K562 (cell line): Measurements from ENCODE around the gene SMYD2. TPM values are rescaled to one million over a fixed set of nuclear protein-coding genes. Genes with fewer than 3 reads are reported as not detected.

Experiments used
- CCNT2 ChIP-seq: IDR thresholded peaks from 2 replicates; pipeline ENCODE4 v1.6.1; 2011; ENCODE audit warnings: borderline replicate concordance, low read depth, mild to moderate bottlenecking, moderate library complexity, mixed read lengths, low read length; ENCODE audit not compliant: insufficient read length; ENCODE audit errors: extremely low read depth
- CHD2 ChIP-seq: IDR thresholded peaks from 2 replicates; pipeline ENCODE4 v1.6.1; 2011; ENCODE audit warnings: low read depth, low read length
- ELK1 ChIP-seq: sonication (generic); formaldehyde crosslinking; IDR thresholded peaks from 2 replicates; pipeline ENCODE4 v1.8.1; 2022; ENCODE audit warnings: missing genetic modification reagents
- GABPA ChIP-seq: fragments of 200-800 bp; sonication (Bioruptor generic); conservative IDR thresholded peaks from 2 replicates; pipeline ENCODE4 v1.6.1; 2016; ENCODE audit warnings: low read depth, missing genetic modification characterization, missing compliant biosample characterization
- MCM3 ChIP-seq: fragments of 450-650 bp; IDR thresholded peaks from 2 replicates; pipeline ENCODE4 v1.6.1; 2016
- NFIC ChIP-seq: fragments of 450-650 bp; IDR thresholded peaks from 2 replicates; pipeline ENCODE4 v1.6.1; 2017; ENCODE audit warnings: mild to moderate bottlenecking, inconsistent platforms
- NFXL1 ChIP-seq: fragments of 450-650 bp; formaldehyde crosslinking; IDR thresholded peaks from 2 replicates; pipeline ENCODE4 v1.4.0; 2021; ENCODE audit warnings: mild to moderate bottlenecking
- SAFB2 ChIP-seq: fragments of 200-400 bp; formaldehyde crosslinking; IDR thresholded peaks from 2 replicates; pipeline ENCODE4 v1.6.1; 2018; ENCODE audit warnings: borderline replicate concordance, low read length, low read depth, moderate library complexity; ENCODE audit not compliant: severe bottlenecking
- SMARCA4 ChIP-seq: fragments of 450-650 bp; IDR thresholded peaks from 2 replicates; pipeline ENCODE4 v1.6.1; 2016
- TSC22D4 ChIP-seq: fragments of 450-650 bp; IDR thresholded peaks from 2 replicates; pipeline ENCODE4 v1.6.1; 2016; ENCODE audit warnings: missing genetic modification characterization, missing biosample characterization, control low read depth
- USF2 ChIP-seq: sonication (generic); formaldehyde crosslinking; IDR thresholded peaks from 2 replicates; pipeline ENCODE4 v1.5.0; 2020; ENCODE audit warnings: missing genetic modification reagents
- ZFPM2 ChIP-seq: fragments of 250-450 bp; sonication (Bioruptor Pico); IDR thresholded peaks from 2 replicates; pipeline ENCODE4 v1.5.1; 2022; ENCODE audit warnings: mild to moderate bottlenecking
- ZNF311 ChIP-seq: fragments of 250-450 bp; sonication (Bioruptor Pico); IDR thresholded peaks from 2 replicates; pipeline ENCODE4 v1.4.0; 2020; ENCODE audit warnings: mild to moderate bottlenecking, moderate library complexity
- ZNF586 ChIP-seq: fragments of 450-650 bp; formaldehyde crosslinking; conservative IDR thresholded peaks from 2 replicates; pipeline ENCODE4 v1.4.0; 2020; ENCODE audit warnings: mild to moderate bottlenecking, moderate library complexity
- ZNF644 ChIP-seq: fragments of 200-800 bp; sonication (Bioruptor generic); IDR thresholded peaks from 2 replicates; pipeline ENCODE4 v1.6.1; 2016; ENCODE audit warnings: low read depth, missing genetic modification characterization, missing compliant biosample characterization
- polyA plus RNA-seq, 8 experiments: library from polyadenylated mRNA; depleted of rRNA in 4 of 8; stranded (reverse) in 5 of 8; unstranded in 3 of 8; fragments of >200 nt; fragmentation: Nextera tagmentation in 2 of 8; fragmentation: Illumina TruSeq in 1 of 8; extraction: Ambion mirVana in 2 of 8; extraction: Trizol in 1 of 8; gene quantifications; 2 replicates each; pipeline versions ENCODE4 v1.2.1 to v1.2.3, GENCODE V29; 2011 to 2014; ENCODE audit warnings: inconsistent platforms in 1 of 8, missing spikeins in 1 of 8
- total RNA-seq, 7 experiments: library from RNA; depleted of rRNA in 6 of 7; stranded (reverse); fragments of >200 nt in 6 of 7; fragmentation: Illumina TruSeq in 2 of 7; extraction: Trizol in 2 of 7; gene quantifications; 2 replicates each; pipeline versions ENCODE4 v1.2.1 to v1.2.3, GENCODE V29; 2011 to 2021; ENCODE audit warnings: low replicate concordance in 1 of 7
- TF ChIP-seq, protein P1 (sequence below), 3 experiments: fragments of 200-800 bp in 1 of 3; sonication (Bioruptor generic) in 1 of 3; sonication (generic) in 1 of 3; formaldehyde crosslinking in 1 of 3; IDR thresholded peaks; 2 replicates each; pipeline versions ENCODE4 v1.6.1 to v1.8.0; 2016 to 2022; ENCODE audit warnings: mild to moderate bottlenecking in 2 of 3, missing compliant biosample characterization in 2 of 3, missing genetic modification characterization in 2 of 3, missing genetic modification reagents in 1 of 3
- TF ChIP-seq, protein P2 (sequence below): fragments of 250-450 bp; sonication (Bioruptor Pico); IDR thresholded peaks from 2 replicates; pipeline ENCODE4 v1.4.0; 2020

Gene SMYD2
- total and polyA plus RNA-seq, 9 of the 15 experiments (the other 6 are each of a cell fraction or from before 2014, with no cell fraction given): 13.8 to 81.3 (median 39.9) TPM

DNA sequence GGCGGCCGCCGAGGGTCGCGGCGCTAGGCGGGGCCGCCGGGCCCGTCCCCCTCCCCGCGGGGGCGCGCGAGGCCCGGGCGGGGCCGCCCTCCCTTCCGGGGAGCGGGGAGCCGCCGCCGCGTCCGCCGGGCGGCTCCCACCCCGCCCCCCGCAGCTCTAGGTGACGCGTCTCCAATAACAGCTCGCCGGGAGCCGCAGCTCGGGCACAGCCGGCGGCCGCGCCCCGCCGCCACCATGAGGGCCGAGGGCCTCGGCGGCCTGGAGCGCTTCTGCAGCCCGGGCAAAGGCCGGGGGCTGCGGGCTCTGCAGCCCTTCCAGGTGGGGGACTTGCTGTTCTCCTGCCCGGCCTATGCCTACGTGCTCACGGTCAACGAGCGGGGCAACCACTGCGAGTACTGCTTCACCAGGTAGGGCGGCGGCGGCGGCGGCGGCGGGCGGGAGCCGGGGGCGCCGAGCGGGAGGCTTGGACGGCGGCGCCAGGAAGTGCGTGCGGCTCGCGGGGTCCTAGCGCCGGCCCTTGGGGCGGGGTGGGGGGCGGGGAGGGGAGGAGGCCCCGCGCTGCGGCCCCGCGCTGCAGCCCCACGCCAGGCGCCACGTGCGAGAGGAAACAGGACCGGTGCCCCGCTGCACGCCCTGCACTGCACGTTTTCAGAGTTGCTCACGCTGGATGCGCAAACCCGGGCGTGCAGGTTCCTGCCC, at the start of gene SMYD2 (continued):
- TF ChIP-seq, protein P1, sequence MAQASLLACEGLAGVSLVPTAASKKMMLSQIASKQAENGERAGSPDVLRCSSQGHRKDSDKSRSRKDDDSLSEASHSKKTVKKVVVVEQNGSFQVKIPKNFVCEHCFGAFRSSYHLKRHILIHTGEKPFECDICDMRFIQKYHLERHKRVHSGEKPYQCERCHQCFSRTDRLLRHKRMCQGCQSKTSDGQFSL (CRISPR knock-in tag; IDR thresholded peaks at IDR 0.05): peak; percentile 14; the same call in 1 of the 2 replicates
- TF ChIP-seq, protein P1 (tag; IDR thresholded peaks at IDR 0.05): no peak; a peak in 1 of 4 replicates
- TF ChIP-seq GABPA (tag) (peak; percentile 87), MCM3 (no peak), SAFB2 (no peak), CHD2 (no peak), CCNT2 (peak; percentile 76), NFXL1 (CRISPR knock-in tag) (no peak), NFIC (no peak), USF2 (CRISPR knock-in tag) (no peak), ZFPM2 (CRISPR knock-in tag) (no peak), ZNF586 (no peak), ELK1 (CRISPR knock-in tag) (no peak), SMARCA4 (no peak), ZNF644 (no peak), ZNF311 (CRISPR knock-in tag) (no peak), TSC22D4 (no peak)
- TF ChIP-seq, protein P2, sequence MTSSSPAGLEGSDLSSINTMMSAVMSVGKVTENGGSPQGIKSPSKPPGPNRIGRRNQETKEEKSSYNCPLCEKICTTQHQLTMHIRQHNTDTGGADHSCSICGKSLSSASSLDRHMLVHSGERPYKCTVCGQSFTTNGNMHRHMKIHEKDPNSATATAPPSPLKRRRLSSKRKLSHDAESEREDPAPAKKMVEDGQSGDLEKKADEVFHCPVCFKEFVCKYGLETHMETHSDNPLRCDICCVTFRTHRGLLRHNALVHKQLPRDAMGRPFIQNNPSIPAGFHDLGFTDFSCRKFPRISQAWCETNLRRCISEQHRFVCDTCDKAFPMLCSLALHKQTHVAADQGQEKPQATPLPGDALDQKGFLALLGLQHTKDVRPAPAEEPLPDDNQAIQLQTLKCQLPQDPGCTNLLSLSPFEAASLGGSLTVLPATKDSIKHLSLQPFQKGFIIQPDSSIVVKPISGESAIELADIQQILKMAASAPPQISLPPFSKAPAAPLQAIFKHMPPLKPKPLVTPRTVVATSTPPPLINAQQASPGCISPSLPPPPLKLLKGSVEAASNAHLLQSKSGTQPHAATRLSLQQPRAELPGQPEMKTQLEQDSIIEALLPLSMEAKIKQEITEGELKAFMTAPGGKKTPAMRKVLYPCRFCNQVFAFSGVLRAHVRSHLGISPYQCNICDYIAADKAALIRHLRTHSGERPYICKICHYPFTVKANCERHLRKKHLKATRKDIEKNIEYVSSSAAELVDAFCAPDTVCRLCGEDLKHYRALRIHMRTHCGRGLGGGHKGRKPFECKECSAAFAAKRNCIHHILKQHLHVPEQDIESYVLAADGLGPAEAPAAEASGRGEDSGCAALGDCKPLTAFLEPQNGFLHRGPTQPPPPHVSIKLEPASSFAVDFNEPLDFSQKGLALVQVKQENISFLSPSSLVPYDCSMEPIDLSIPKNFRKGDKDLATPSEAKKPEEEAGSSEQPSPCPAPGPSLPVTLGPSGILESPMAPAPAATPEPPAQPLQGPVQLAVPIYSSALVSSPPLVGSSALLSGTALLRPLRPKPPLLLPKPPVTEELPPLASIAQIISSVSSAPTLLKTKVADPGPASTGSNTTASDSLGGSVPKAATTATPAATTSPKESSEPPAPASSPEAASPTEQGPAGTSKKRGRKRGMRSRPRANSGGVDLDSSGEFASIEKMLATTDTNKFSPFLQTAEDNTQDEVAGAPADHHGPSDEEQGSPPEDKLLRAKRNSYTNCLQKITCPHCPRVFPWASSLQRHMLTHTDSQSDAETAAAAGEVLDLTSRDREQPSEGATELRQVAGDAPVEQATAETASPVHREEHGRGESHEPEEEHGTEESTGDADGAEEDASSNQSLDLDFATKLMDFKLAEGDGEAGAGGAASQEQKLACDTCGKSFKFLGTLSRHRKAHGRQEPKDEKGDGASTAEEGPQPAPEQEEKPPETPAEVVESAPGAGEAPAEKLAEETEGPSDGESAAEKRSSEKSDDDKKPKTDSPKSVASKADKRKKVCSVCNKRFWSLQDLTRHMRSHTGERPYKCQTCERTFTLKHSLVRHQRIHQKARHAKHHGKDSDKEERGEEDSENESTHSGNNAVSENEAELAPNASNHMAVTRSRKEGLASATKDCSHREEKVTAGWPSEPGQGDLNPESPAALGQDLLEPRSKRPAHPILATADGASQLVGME (CRISPR knock-in tag): no peak
